SK-N-SH treated with all-trans-retinoic acid at 6 μM for 48 hours (cell line): Measurements from ENCODE around the gene NECTIN3.
A peak's percentile ranks its signal among the peaks of the same experiment; 100 is the strongest.

Experiments used
- ATAC-seq: fragments of 200-7000 bp; cut with Tn5 transposase; 3 replicates; pipeline ENCODE4 v1.9.1; 2020; ENCODE audit warnings: mild to moderate bottlenecking, moderate library complexity
- ARNTL ChIP-seq: fragments of 450-650 bp; formaldehyde crosslinking; IDR thresholded peaks from 2 replicates; pipeline ENCODE4 v1.5.0; 2020; ENCODE audit warnings: low read depth, mild to moderate bottlenecking, moderate library complexity, borderline replicate concordance
- BACH2 ChIP-seq: fragments of 250-450 bp; sonication (Bioruptor Pico); IDR thresholded peaks from 2 replicates; pipeline ENCODE4 v1.9.0; 2021; ENCODE audit warnings: mild to moderate bottlenecking, borderline replicate concordance
- CREB5 ChIP-seq: fragments of 250-450 bp; sonication (Bioruptor Pico); IDR thresholded peaks from 2 replicates; pipeline ENCODE4 v1.5.1; 2020; ENCODE audit warnings: low read depth, mild to moderate bottlenecking, moderate library complexity
- CSDC2 ChIP-seq: fragments of 250-450 bp; sonication (Bioruptor Pico); IDR thresholded peaks from 2 replicates; pipeline ENCODE4 v1.5.0; 2020; ENCODE audit warnings: mild to moderate bottlenecking, moderate library complexity
- ESRRG ChIP-seq: fragments of 250-450 bp; sonication (Bioruptor Pico); IDR thresholded peaks from 2 replicates; pipeline ENCODE4 v1.6.1; 2021; ENCODE audit warnings: mild to moderate bottlenecking
- ISL1 ChIP-seq: fragments of 250-450 bp; sonication (Bioruptor Pico); IDR thresholded peaks from 2 replicates; pipeline ENCODE4 v2.1.2; 2022; ENCODE audit warnings: mild to moderate bottlenecking, moderate library complexity
- OSR1 ChIP-seq: fragments of 250-450 bp; sonication (Bioruptor Pico); IDR thresholded peaks from 2 replicates; pipeline ENCODE4 v1.8.0; 2022; ENCODE audit warnings: moderate library complexity, mild to moderate bottlenecking, inconsistent platforms
- POU6F1 ChIP-seq: fragments of 250-450 bp; sonication (Bioruptor Pico); IDR thresholded peaks from 2 replicates; pipeline ENCODE4 v1.8.0; 2021; ENCODE audit warnings: low read depth, mild to moderate bottlenecking, moderate library complexity, borderline replicate concordance
- PPARA ChIP-seq: fragments of 250-450 bp; sonication (Bioruptor Pico); IDR thresholded peaks from 2 replicates; pipeline ENCODE4 v1.5.0; 2020; ENCODE audit warnings: mild to moderate bottlenecking, borderline replicate concordance
- RARB ChIP-seq: fragments of 250-450 bp; sonication (Bioruptor Pico); IDR thresholded peaks from 2 replicates; pipeline ENCODE4 v1.8.0; 2021; ENCODE audit warnings: mild to moderate bottlenecking, moderate library complexity
- SNAI2 ChIP-seq: fragments of 250-450 bp; sonication (Bioruptor Pico); IDR thresholded peaks from 2 replicates; pipeline ENCODE4 v1.5.0; 2020; ENCODE audit warnings: mild to moderate bottlenecking, moderate library complexity
- TCF4 ChIP-seq: fragments of 250-450 bp; sonication (Bioruptor Pico); IDR thresholded peaks from 2 replicates; pipeline ENCODE4 v1.8.0; 2021; ENCODE audit warnings: mild to moderate bottlenecking, moderate library complexity, borderline replicate concordance
- TOX ChIP-seq: fragments of 250-450 bp; sonication (Bioruptor Pico); IDR thresholded peaks from 2 replicates; pipeline ENCODE4 v1.8.0; 2021; ENCODE audit warnings: mild to moderate bottlenecking, moderate library complexity, borderline replicate concordance
- ZC3H10 ChIP-seq: fragments of 250-450 bp; sonication (Bioruptor Pico); IDR thresholded peaks from 2 replicates; pipeline ENCODE4 v1.5.1; 2021; ENCODE audit warnings: mild to moderate bottlenecking, moderate library complexity
- ZFP3 ChIP-seq: fragments of 250-450 bp; sonication (Bioruptor Pico); IDR thresholded peaks from 2 replicates; pipeline ENCODE4 v1.5.0; 2020; ENCODE audit warnings: mild to moderate bottlenecking, moderate library complexity
- ZFP30 ChIP-seq: fragments of 450-650 bp; formaldehyde crosslinking; IDR thresholded peaks from 2 replicates; pipeline ENCODE4 v1.5.0; 2022; ENCODE audit warnings: mild to moderate bottlenecking, moderate library complexity
- ZNF565 ChIP-seq: fragments of 450-650 bp; formaldehyde crosslinking; conservative IDR thresholded peaks from 2 replicates; pipeline ENCODE4 v1.5.0; 2020; ENCODE audit warnings: low read depth, mild to moderate bottlenecking, moderate library complexity
- ZNF70 ChIP-seq: fragments of 450-650 bp; formaldehyde crosslinking; IDR thresholded peaks from 2 replicates; pipeline ENCODE4 v1.5.0; 2020; ENCODE audit warnings: mild to moderate bottlenecking, moderate library complexity
- TF ChIP-seq, protein P1 (sequence below): fragments of 250-450 bp; sonication (Bioruptor Pico); IDR thresholded peaks from 2 replicates; pipeline ENCODE4 v1.8.0; 2020; ENCODE audit warnings: mild to moderate bottlenecking, moderate library complexity, borderline replicate concordance

Gene NECTIN3

DNA sequence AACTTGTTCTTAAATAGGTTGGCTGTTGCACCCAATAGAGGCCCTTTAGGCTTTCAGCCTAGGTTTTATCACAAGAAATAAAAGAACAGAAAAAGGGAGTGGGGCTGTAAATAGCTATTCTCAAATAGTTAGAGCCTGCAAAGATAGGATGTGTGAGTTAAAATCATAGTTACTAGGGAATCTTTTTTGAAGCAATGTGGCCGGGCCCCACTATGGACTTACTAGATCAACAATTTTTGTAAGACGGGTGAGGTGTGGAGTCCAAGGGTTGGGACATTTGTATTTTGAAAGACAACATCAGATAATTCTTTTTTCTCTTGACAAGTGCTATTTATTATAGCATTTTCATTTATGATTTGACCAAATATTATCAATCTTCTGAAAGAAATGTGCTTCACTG, 5.8 kb downstream of the NECTIN3 start:
- ATAC-seq, result no peak
- no peak for TF ChIP-seq ZFP30
- TF ChIP-seq OSR1, result no peak
- TF ChIP-seq ZNF70 (CRISPR knock-in tag), result no peak
- TF ChIP-seq SNAI2 (CRISPR knock-in tag), result no peak
- no peak for TF ChIP-seq CREB5 (CRISPR knock-in tag)
- no peak for TF ChIP-seq TOX (CRISPR knock-in tag)
- TF ChIP-seq PPARA (CRISPR knock-in tag), result no peak
- no peak for TF ChIP-seq TCF4 (CRISPR knock-in tag)
- TF ChIP-seq RARB (CRISPR knock-in tag), result no peak

DNA sequence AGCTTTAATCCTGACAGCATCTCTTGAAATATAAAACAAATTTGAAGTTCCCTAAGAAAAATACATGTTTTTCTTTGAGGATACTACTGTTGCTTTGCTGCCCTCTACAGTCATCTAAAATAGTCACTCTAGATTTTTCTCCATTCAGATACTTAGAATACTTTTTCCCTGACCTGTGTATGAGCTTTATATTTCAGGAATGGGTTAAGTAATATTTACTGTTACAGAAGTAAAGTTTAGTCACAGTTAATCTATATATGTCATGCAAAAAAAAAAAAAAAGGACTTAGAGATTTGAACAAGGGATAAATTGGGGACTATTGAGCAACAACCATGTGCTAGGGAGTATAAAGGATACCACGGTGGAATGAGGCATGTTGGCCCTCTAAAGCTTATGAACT, 8.8 kb downstream of the NECTIN3 start:
- TF ChIP-seq CREB5 (CRISPR knock-in tag) (no peak), TOX (CRISPR knock-in tag) (no peak), ZC3H10 (no peak), BACH2 (CRISPR knock-in tag) (no peak), ARNTL (CRISPR knock-in tag) (no peak), OSR1 (no peak), PPARA (CRISPR knock-in tag) (no peak), ISL1 (no peak), RARB (CRISPR knock-in tag) (no peak), CSDC2 (CRISPR knock-in tag) (no peak), ESRRG (CRISPR knock-in tag) (no peak), ZNF70 (CRISPR knock-in tag) (no peak), SNAI2 (CRISPR knock-in tag) (no peak), ZFP30 (no peak)
- ATAC-seq, result peak; percentile 87

DNA sequence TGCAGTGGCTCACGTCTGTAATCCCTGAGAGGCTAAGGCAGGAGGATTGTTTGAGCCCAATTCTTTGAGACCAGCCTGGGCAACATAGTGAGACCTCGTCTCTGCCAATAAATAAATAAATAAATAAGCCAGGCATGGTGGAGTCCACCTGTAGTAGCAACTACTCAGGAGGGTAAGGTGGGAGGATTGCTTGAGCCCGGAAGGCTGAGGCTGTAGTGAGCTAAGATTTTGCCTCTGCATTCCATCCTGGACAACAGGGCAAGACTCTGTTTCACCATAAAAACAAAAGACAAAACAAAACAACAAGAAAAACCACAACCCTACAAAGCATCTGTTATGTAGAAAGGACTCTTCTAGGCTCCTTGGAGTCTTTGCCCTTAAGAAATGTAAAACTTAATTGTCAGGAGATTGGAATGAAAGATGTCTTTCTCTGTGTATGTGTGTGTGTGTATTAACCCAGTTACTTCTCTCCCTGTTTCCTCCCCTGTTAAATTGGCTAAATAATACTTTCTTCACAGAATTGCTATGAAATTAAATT, 9.5 kb downstream of the NECTIN3 start:
- TF ChIP-seq TOX (CRISPR knock-in tag), result no peak
- no peak for TF ChIP-seq ZC3H10
- no peak for TF ChIP-seq OSR1
- TF ChIP-seq POU6F1 (CRISPR knock-in tag), result no peak
- no peak for TF ChIP-seq SNAI2 (CRISPR knock-in tag)
- no peak for TF ChIP-seq ZNF565
- no peak for TF ChIP-seq ZFP30
- ATAC-seq, result peak; percentile 69

DNA sequence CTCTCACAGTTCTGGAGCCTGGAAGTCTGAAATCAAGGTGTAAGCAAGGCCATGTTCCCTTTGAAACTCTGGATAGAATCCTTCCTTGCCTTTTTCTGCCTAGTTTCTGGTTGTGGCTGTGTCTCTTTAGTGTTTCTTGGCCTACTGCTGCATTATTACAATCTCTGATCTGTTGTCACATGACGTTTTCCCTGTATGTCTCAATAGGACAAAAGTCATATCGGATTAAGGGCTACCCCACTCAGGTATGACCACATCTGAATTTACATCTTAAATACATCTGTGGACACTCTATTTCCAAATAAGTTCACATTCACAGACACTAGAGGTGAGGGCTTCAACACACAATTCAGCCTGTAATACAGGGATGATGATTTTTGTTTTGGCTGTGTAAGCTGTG, 13.3 kb downstream of the NECTIN3 start:
- no peak for ATAC-seq
- TF ChIP-seq, protein P1, sequence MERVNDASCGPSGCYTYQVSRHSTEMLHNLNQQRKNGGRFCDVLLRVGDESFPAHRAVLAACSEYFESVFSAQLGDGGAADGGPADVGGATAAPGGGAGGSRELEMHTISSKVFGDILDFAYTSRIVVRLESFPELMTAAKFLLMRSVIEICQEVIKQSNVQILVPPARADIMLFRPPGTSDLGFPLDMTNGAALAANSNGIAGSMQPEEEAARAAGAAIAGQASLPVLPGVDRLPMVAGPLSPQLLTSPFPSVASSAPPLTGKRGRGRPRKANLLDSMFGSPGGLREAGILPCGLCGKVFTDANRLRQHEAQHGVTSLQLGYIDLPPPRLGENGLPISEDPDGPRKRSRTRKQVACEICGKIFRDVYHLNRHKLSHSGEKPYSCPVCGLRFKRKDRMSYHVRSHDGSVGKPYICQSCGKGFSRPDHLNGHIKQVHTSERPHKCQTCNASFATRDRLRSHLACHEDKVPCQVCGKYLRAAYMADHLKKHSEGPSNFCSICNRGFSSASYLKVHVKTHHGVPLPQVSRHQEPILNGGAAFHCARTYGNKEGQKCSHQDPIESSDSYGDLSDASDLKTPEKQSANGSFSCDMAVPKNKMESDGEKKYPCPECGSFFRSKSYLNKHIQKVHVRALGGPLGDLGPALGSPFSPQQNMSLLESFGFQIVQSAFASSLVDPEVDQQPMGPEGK (CRISPR knock-in tag), result no peak
- TF ChIP-seq, all 23 proteins: peak for 0

DNA sequence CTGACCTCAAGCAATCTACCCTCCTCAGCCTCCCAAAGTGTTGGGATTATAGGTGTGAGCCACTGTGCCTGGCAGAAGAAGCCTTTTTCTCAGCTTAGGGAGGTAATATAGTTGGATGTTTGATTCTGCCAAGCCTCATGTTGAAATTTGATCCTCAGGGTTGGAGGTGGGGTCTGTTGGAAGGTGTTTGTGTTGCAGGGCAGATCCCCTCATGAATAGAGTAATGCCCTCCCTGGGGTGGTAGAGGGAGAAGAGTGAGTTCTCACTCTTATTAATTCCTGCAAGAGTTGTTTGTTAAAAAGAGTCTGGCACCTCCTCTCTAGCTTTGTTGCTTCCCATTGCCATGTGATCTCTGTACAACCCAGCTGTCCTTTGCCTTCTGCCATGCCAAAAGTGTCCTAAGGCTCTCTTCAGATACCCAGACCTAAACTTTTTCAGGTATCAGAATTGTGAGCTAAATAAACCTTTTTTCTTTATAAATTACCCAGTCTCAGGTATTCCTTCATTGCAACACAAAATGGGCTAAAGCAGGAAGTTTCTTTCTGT, 16.4 kb downstream of the NECTIN3 start:
- TF ChIP-seq ZFP3 (CRISPR knock-in tag), result no peak
- no peak for TF ChIP-seq BACH2 (CRISPR knock-in tag)
- TF ChIP-seq CREB5 (CRISPR knock-in tag), result no peak
- TF ChIP-seq, protein P1 (CRISPR knock-in tag), result no peak
- no peak for TF ChIP-seq SNAI2 (CRISPR knock-in tag)
- no peak for ATAC-seq
